GM13976 (cell line): ENCODE measurements around the gene DSG3.
"Not testable (repeated sequence)": the region's sequence is repeated elsewhere in the genome, so short reads cannot be mapped to it uniquely, and the experiment has no call there.

Experiments
- DNase-seq: peaks from one replicate; pipeline ENCODE4 v3.0.0; 2012; ENCODE audit warnings: low spot score
- CTCF ChIP-seq: IDR thresholded peaks from 2 replicates; pipeline ENCODE4 v1.5.1; 2012; ENCODE audit warnings: borderline replicate concordance, mild to moderate bottlenecking; ENCODE audit not compliant: insufficient read depth; ENCODE audit errors: extremely low read depth, missing control alignments, control extremely low read depth
- in situ Hi-C: fragments of 300-500 bp; cut with MboI; formaldehyde crosslinking; loops from one replicate; pipeline ENCODE4 v1.12.0; 2022; ENCODE audit warnings: low sequenced_read_pairs, mixed read lengths, inconsistent platforms; ENCODE audit not compliant: unreplicated experiment

DSG3 gene

GRCh38 chr18:31491586-31491985 is 44.0 kb downstream of the DSG3 start:
- no peak for TF ChIP-seq CTCF
- DNase-seq, result no peak
- in situ Hi-C loops, result no loop called here

GRCh38 chr18:31492671-31493070 is 45.1 kb downstream of the DSG3 start:
- no peak for DNase-seq
- in situ Hi-C loops, result no loop called here
- no peak for TF ChIP-seq CTCF

- in situ Hi-C loops, result no loop called here
- DNase-seq, result no peak
- TF ChIP-seq CTCF, result no peak
Observed at GRCh38 chr18:31493171-31493570, 45.6 kb downstream of the DSG3 start.

- TF ChIP-seq CTCF, result no peak
Observed at GRCh38 chr18:31493941-31494340, 46.4 kb downstream of the DSG3 start.

GRCh38 chr18:31494705-31495244 is 47.2 kb downstream of the DSG3 start:
- DNase-seq, in situ Hi-C loops: not testable (repeated sequence)

More at GRCh38 chr18:31493941-31494340, 46.4 kb downstream of the DSG3 start:
- DNase-seq, result no peak
- in situ Hi-C loops, result no loop called here

GRCh38 chr18:31497404-31497835 is 49.9 kb downstream of the DSG3 start:
- TF ChIP-seq CTCF, result no peak
- in situ Hi-C loops, result no loop called here
- DNase-seq, result no peak

- no peak for TF ChIP-seq CTCF
- peak; percentile 90 for DNase-seq
- in situ Hi-C loops, result no loop called here
Observed at GRCh38 chr18:31497836-31498573, 50.5 kb downstream of the DSG3 start, which contains the start of gene DSG2. Gene DSG2, plus strand, starts transcription at chr18:31498177. Its CDS starts 75 bp downstream, at chr18:31498252.
